B cell (primary cell): ENCODE results near the gene IL4R. TPM values are rescaled to one million over a fixed set of nuclear protein-coding genes. Genes with fewer than 3 reads are reported as not detected.

Source experiments
- ATAC-seq: fragments of 200-7000 bp; cut with Tn5 transposase; one replicate; pipeline ENCODE4 v1.10.0; 2021; ENCODE audit warnings: low read depth, mild to moderate bottlenecking, moderate number of reproducible peaks, moderate library complexity
- CTCF ChIA-PET: fragments of 350-600 bp; sonication (Branson Sonifier 250); formaldehyde crosslinking; loops from one replicate; lab custom pipeline; 2021; ENCODE audit warnings: antibody characterized with exemption, inconsistent platforms; lab: Charles Lee
- POLR2A ChIA-PET: fragments of 350-600 bp; sonication (Branson Sonifier 250); formaldehyde crosslinking; loops from one replicate; lab custom pipeline; 2021; ENCODE audit warnings: antibody characterized with exemption; lab: Charles Lee
- DNase-seq: peaks from one replicate; pipeline ENCODE4 v3.0.0; 2013
- H2AFZ ChIP-seq: 2 replicates; pipeline ENCODE4 v1.6.1; 2012; ENCODE audit warnings: mild to moderate bottlenecking, low read depth, low read length; ENCODE audit not compliant: insufficient read depth, poor library complexity, severe bottlenecking
- H3K27ac ChIP-seq, 2 donors: 1 replicate in 1 of 2; 2 replicates in 1 of 2; pipeline ENCODE4 v1.5.1; 2012 to 2013; ENCODE audit warnings: low read length in 2 of 2, mild to moderate bottlenecking in 2 of 2, moderate library complexity in 1 of 2
- H3K27me3 ChIP-seq, 4 experiments: fragments of 200-600 bp in 1 of 4; sonication (generic) in 1 of 4; replicated peaks in 1 of 4; 1 replicate in 2 of 4; 2 replicates in 2 of 4; pipeline versions ENCODE4 v1.6.1 to v1.7.0; 2013 to 2016; ENCODE audit warnings: low read length in 3 of 4, mild to moderate bottlenecking in 2 of 4, mixed read lengths in 1 of 4, moderate library complexity in 1 of 4; ENCODE audit not compliant: insufficient read depth in 4 of 4, control insufficient read depth in 3 of 4; ENCODE audit errors: control extremely low read depth in 1 of 4
- H3K36me3 ChIP-seq, 2 experiments: replicated peaks in 1 of 2; 1 replicate in 1 of 2; 2 replicates in 1 of 2; pipeline versions ENCODE4 v1.6.1 to v1.7.1; 2013; ENCODE audit warnings: low read length in 1 of 2; ENCODE audit not compliant: insufficient read depth in 2 of 2, control insufficient read depth in 1 of 2; ENCODE audit errors: control extremely low read depth in 1 of 2, extremely low read depth in 1 of 2
- H3K4me1 ChIP-seq, 2 donors: fragments of 200-600 bp in 1 of 2; sonication (generic) in 1 of 2; 1 replicate in 1 of 2; 2 replicates in 1 of 2; pipeline versions ENCODE4 v1.5.1 to v1.6.1; 2013 to 2017; ENCODE audit warnings: low read length in 2 of 2; ENCODE audit not compliant: control insufficient read depth in 2 of 2, insufficient read depth in 2 of 2
- H3K4me2 ChIP-seq: replicated peaks from 2 replicates; pipeline ENCODE3; 2012; ENCODE audit warnings: mild to moderate bottlenecking, low read depth, low read length; ENCODE audit not compliant: poor library complexity, severe bottlenecking
- H3K4me3 ChIP-seq, 5 experiments: fragments of 200-600 bp in 1 of 5; sonication (generic) in 1 of 5; 1 replicate in 3 of 5; 2 replicates in 2 of 5; pipeline versions ENCODE4 v1.5.1 to v1.7.0; 2011 to 2016; ENCODE audit warnings: low read length in 4 of 5, mild to moderate bottlenecking in 4 of 5, low read depth in 2 of 5, control low read depth in 1 of 5, moderate library complexity in 1 of 5; ENCODE audit not compliant: insufficient read depth in 1 of 5; ENCODE audit errors: control extremely low read depth in 1 of 5, extremely low read depth in 1 of 5
- H3K79me2 ChIP-seq: fragments of 200-600 bp; sonication (generic); one replicate; pipeline ENCODE4 v1.6.0; 2016; ENCODE audit warnings: low read length; ENCODE audit not compliant: control insufficient read depth, insufficient read depth
- H3K9ac ChIP-seq: fragments of 200-600 bp; sonication (generic); 2 replicates; pipeline ENCODE4 v1.6.1; 2017; ENCODE audit warnings: mild to moderate bottlenecking, low read length, moderate library complexity
- H3K9me3 ChIP-seq, 3 donors: one replicate each; pipeline versions ENCODE4 v1.6.1 to v1.7.1; 2013; ENCODE audit warnings: low read length in 2 of 3; ENCODE audit not compliant: control insufficient read depth in 2 of 3, insufficient read depth in 1 of 3; ENCODE audit errors: control extremely low read depth in 1 of 3
- H4K20me1 ChIP-seq: 2 replicates; pipeline ENCODE4 v1.6.0; 2012; ENCODE audit warnings: mild to moderate bottlenecking, low read length; ENCODE audit not compliant: insufficient read depth, control insufficient read depth, poor library complexity, severe bottlenecking
- H3K27ac Mint-ChIP-seq: one replicate; pipeline ENCODE4 v1.8.0; 2021; ENCODE audit warnings: mixed read lengths
- H3K27me3 Mint-ChIP-seq: one replicate; pipeline ENCODE4 v1.8.0; 2021; ENCODE audit warnings: mixed read lengths
- H3K4me1 Mint-ChIP-seq: one replicate; pipeline ENCODE4 v1.8.0; 2021; ENCODE audit warnings: mixed read lengths
- H3K4me3 Mint-ChIP-seq: one replicate; pipeline ENCODE4 v1.8.0; 2021; ENCODE audit warnings: mixed read lengths
- H3K9me3 Mint-ChIP-seq: one replicate; pipeline ENCODE4 v1.8.0; 2022; ENCODE audit warnings: mixed read lengths; ENCODE audit not compliant: insufficient read depth
- EZH2 ChIP-seq: IDR thresholded peaks from 2 replicates; pipeline ENCODE4 v1.6.1; 2012; ENCODE audit warnings: borderline replicate concordance, low read depth, mild to moderate bottlenecking, moderate library complexity, low read length; ENCODE audit not compliant: insufficient read depth, poor library complexity, severe bottlenecking
- WGBS: methylation state at CpG from one replicate; pipeline ENCODE4 v1.1.5; 2013; ENCODE audit warnings: missing lambda C conversion rate; ENCODE audit not compliant: insufficient coverage; 5-methylcytosine and 5-hydroxymethylcytosine counted together
- intact Hi-C: fragments of 100-400 bp; cut with micrococcal nuclease; formaldehyde crosslinking; loops from one replicate; pipeline ENCODE4 v1.10.0; 2022
- polyA plus RNA-seq: library from polyadenylated mRNA; depleted of rRNA; stranded (reverse); fragments of >200 nt; gene quantifications from 2 replicates; pipeline ENCODE4 v1.2.3, GENCODE V29; 2012
- total RNA-seq, 2 donors: library from RNA; stranded (reverse); fragments of 120-200 nt in 1 of 2; gene quantifications; 1 replicate in 1 of 2; 2 replicates in 1 of 2; pipeline versions ENCODE4 v1.2.3 to v1.2.4, GENCODE V29; 2013 to 2022
- TF ChIP-seq, protein P1 (sequence below): fragments of 200-600 bp; IDR thresholded peaks from one replicate; pipeline ENCODE4 v1.8.0; 2022; ENCODE audit warnings: antibody characterized with exemption, mild to moderate bottlenecking

IL4R gene
- total and polyA plus RNA-seq, 2 donors (not counting 1 experiment from before 2014, with no cell fraction given) = 311 to 966 TPM

DNA sequence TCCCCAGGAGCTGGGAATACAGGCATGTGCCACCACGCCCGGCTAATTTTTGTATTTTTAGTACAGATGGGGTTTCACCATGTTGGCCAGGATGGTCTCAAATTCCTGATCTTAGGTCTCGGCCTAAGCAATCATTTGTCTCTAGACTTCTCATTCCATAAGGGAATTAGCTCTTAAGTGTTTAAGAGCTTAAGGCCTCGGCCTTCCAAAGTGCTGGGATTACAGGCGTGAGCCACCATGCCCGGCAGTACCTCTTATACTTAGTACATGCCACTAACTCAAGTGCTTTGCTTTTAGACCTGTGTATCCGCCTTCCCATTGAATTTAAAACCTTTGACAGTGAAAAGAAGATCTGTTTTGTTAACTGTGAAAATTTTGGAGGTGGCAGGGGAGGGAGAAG lies 71.6 kb downstream of the IL4R start:
- TF ChIP-seq, protein P1, sequence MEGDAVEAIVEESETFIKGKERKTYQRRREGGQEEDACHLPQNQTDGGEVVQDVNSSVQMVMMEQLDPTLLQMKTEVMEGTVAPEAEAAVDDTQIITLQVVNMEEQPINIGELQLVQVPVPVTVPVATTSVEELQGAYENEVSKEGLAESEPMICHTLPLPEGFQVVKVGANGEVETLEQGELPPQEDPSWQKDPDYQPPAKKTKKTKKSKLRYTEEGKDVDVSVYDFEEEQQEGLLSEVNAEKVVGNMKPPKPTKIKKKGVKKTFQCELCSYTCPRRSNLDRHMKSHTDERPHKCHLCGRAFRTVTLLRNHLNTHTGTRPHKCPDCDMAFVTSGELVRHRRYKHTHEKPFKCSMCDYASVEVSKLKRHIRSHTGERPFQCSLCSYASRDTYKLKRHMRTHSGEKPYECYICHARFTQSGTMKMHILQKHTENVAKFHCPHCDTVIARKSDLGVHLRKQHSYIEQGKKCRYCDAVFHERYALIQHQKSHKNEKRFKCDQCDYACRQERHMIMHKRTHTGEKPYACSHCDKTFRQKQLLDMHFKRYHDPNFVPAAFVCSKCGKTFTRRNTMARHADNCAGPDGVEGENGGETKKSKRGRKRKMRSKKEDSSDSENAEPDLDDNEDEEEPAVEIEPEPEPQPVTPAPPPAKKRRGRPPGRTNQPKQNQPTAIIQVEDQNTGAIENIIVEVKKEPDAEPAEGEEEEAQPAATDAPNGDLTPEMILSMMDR = no peak
- TF ChIP-seq EZH2 = no peak
- Histone ChIP-seq H3K4me1 (peaks cover 31 to 60% of the 10 kb centered on the region in 2 donors), H3K4me2 (no peak overlapping the region), H3K36me3 (no peaks in the 10 kb centered on the region), H3K9me3 (peaks cover 3 to 43% (median 16%) of the 10 kb centered on the region in 3 donors), H3K79me2 (no peaks in the 10 kb centered on the region), H3K9ac (no peak overlapping the region), H3K27ac (no peak overlapping the region), H2AFZ (no peak overlapping the region), H4K20me1 (no peaks in the 10 kb centered on the region), H3K27me3 (no peaks in the 10 kb centered on the region), H3K4me3 (no peak overlapping the region)
- 100% methylated on average over 2 of the region's 7 CpGs for whole genome bisulfite sequencing
- no peak overlapping the region for H3K4me3 Mint-ChIP-seq
- no peaks in the 10 kb centered on the region for H3K9me3 Mint-ChIP-seq
- CTCF ChIA-PET = interaction anchor here (0.7 to 1.2 kb wide), 3 partner anchors 10 to 230 kb away, joined by 3 to 4 read pairs (median 3); partner anchors contain the start of gene IL21R
- DNase-seq (no peak), ATAC-seq (no peak)
- peaks cover 40% of the 10 kb centered on the region for H3K4me1 Mint-ChIP-seq
- intact Hi-C loops = no loop called here
- no peak overlapping the region for H3K27ac Mint-ChIP-seq
- POLR2A ChIA-PET = no interaction called here
- no peaks in the 10 kb centered on the region for H3K27me3 Mint-ChIP-seq

DNA sequence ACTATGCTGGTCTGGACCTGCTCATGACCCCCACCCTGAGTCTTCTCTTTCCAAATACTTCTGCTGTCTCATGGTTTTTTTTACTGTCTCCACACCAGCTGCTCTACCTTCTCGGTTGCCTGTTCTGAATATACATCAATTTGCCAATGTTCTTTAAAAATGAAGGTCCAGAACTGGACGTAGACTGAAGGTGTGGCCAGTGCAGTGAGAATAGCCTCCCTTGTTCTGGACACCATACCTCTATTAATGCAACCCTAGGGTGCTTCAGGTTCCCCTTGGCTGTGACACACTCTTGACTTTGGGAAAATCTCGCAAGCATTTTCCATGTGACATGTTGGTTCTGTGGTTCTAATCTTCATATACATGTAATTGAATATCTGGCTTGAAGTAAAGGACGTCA lies 72.9 kb downstream of the IL4R start:
- DNase-seq (no peak), ATAC-seq (no peak)
- H3K9me3 Mint-ChIP-seq = peaks cover 5% of the 10 kb centered on the region
- no peaks in the 10 kb centered on the region for H3K36me3 ChIP-seq
- ChIA-PET POLR2A (no interaction called here), CTCF (interaction anchor here (1.2 to 2.9 kb wide), 2 partner anchors 19 to 153 kb away, joined by 3 to 15 read pairs; no protein-coding TSS in a partner anchor)
- peaks cover 38% of the 10 kb centered on the region for H3K4me1 Mint-ChIP-seq
- H3K27ac ChIP-seq = no peak overlapping the region
- H3K9me3 ChIP-seq = peaks cover 3 to 43% (median 20%) of the 10 kb centered on the region in 3 donors
- WGBS = 100% methylated on average over 2 of the region's 4 CpGs
- no peak overlapping the region for H2AFZ ChIP-seq
- H3K4me2 ChIP-seq = no peak overlapping the region
- no peak overlapping the region for H3K4me3 ChIP-seq
- no peak overlapping the region for H3K27ac Mint-ChIP-seq
- no peaks in the 10 kb centered on the region for H3K79me2 ChIP-seq
- H3K9ac ChIP-seq = no peak overlapping the region
- no peak overlapping the region for H3K4me3 Mint-ChIP-seq
- no peaks in the 10 kb centered on the region for H3K27me3 Mint-ChIP-seq
- H3K4me1 ChIP-seq = peaks cover 32 to 56% of the 10 kb centered on the region in 2 donors
- intact Hi-C loops = no loop called here
- H4K20me1 ChIP-seq = no peaks in the 10 kb centered on the region
- H3K27me3 ChIP-seq = no peaks in the 10 kb centered on the region
- TF ChIP-seq, protein P1 = no peak
- no peak for TF ChIP-seq EZH2
